Hippocampal formation (tissue), 2 donors: Measurements from ENCODE around the gene NBPF4.
"Not testable (repeated sequence)": the region's sequence is repeated elsewhere in the genome, so short reads cannot be mapped to it uniquely, and the experiment has no call there.

Experiments used
- DNase-seq, 2 donors: peaks; one replicate each; lab custom pipeline; 2025; lab: John Stamatoyannopoulos, UW

Gene NBPF4

DNA sequence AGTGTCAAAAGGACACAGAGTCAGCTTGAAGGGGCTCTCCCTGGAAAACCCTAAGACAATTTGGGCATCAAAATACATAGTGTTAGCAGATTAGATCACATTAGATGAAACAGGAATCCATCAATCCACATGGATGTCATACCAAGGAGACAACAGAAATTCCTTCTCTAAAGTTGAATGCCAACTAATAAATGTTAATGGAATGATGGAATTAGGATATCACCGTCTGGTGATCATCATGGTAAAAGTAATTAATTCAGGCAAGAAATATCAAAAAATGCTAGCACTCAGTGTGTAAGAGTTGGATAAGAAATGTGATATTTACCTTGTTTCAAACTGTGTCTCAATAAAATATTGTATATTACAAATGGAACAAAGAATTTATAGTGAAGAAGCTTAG, 32.9 kb downstream of the NBPF4 start:
- no peak for DNase-seq

DNA sequence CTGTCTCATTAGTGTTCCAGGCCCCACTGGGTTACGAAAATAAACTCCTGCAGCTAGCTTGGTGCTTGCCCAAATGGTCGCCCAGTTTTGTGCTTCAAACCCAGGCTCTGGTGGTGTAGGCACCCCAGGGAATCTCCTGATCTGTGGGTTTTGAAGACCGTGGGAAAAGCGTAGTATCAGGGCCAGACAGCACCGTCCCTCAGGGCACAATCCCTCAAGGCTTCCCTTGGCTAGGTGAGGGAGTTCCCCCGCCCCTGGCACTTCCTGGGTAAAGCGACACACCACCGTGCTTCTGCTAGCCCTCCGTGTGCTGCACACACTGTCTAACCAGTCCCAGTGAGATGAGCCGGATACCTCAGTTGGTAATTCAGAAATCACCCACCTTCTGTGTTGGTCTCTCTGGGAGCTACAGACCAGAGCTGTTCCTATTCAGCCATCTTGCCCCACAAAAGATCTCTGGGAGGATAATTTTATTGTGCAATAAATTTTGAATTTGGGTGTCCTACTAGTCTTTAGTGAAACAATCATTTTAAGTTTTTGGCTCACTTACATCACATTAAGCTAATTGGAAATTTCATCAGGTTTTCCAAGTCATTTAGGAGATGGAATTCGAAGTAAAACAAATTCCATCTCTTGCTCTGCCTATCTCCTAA, 34.3 kb downstream of the NBPF4 start:
- DNase-seq, result no peak

DNA sequence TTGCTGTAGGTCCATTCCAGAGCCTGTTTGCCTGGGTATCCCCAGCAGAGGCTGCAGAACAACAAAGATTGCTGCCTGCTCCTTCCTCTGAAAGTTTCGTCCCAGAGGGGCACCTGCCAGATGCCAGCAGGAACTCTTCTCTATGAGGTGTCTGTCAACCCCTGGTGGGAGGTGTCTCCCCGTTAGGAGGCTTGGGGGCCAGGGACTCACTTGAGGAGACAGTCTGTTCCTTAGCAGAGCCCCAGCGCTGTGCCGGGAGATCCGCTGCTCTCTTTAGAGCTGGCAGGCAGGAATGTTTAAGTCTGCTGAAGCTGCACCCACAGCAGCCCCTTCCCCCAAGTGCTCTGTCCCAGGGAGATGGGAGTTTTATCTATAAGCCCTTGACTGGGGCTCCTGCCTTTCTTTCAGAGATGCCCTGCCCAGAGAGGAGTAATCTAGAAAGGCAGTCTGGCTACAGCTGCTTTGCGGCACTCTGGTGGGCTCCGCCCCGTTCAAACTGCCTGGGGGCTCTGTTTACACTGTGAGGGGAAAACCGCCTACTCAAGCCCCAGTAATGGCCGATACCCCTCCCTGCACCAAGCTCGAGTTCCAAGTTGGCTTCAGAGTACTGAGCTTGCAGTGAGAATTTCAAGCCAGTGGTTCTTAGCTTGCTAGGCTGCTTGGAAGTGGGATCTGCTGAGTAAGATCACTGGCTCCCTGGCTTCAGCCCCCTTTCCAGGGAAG, 35.0 kb downstream of the NBPF4 start:
- DNase-seq, result no peak

DNA sequence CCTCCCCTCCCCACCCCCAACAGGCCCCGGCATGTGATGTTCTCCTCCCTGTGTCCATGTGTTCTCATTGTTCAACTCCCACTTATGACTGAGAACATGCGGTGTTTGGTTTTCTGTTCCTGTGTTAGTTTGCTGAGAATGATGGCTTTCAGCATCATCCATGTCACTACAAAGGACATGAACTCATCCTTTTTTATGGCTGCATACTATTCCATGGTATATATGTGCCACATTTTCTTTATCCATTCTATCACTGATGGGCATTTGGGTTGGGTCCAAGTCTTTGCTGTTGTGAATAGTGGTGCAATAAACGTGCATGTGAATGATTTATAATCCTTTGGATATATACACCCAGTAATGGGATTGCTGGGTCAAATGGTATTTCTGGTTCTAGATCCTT, 40.3 kb downstream of the NBPF4 start:
- not testable (repeated sequence) for DNase-seq

DNA sequence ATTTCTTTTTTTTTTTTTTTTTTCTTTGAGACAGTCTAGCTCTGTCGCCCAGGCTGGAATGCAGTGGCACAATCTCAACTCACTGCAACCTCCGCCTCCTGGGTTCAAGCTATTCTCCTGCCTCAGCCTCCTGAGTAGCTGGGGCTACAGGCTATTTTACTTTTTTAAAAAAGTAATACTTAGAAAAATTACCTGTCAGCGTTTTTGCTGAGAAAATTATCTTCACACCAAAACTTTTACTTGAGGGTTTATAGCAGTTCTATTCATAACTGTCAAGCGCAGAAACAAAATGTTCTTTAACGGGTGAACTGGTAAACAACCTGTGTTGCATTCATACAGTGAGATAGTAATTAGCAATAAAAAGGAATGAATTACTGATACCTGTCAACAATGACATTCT, 42.2 kb downstream of the NBPF4 start:
- no peak for DNase-seq

DNA sequence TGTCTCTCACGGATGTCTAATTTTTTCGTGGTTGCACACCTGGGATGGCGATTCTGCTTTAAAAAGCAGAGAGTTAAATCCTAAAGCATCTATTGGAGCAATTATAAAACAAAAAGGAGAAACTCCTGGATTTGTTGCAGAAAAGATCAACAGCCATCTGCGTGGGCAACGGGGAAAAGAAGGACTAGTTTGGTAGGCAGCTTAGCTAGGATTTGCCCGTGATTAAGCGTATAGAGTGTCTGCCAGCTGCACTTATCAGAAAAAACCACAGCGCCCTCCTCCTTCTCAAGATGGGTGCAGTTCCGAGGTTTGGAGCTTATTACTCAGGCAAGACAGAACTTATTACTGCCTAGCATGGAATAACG, 43.2 kb downstream of the NBPF4 start:
- peak in 1 of 2 donors; percentile 57 for DNase-seq

DNA sequence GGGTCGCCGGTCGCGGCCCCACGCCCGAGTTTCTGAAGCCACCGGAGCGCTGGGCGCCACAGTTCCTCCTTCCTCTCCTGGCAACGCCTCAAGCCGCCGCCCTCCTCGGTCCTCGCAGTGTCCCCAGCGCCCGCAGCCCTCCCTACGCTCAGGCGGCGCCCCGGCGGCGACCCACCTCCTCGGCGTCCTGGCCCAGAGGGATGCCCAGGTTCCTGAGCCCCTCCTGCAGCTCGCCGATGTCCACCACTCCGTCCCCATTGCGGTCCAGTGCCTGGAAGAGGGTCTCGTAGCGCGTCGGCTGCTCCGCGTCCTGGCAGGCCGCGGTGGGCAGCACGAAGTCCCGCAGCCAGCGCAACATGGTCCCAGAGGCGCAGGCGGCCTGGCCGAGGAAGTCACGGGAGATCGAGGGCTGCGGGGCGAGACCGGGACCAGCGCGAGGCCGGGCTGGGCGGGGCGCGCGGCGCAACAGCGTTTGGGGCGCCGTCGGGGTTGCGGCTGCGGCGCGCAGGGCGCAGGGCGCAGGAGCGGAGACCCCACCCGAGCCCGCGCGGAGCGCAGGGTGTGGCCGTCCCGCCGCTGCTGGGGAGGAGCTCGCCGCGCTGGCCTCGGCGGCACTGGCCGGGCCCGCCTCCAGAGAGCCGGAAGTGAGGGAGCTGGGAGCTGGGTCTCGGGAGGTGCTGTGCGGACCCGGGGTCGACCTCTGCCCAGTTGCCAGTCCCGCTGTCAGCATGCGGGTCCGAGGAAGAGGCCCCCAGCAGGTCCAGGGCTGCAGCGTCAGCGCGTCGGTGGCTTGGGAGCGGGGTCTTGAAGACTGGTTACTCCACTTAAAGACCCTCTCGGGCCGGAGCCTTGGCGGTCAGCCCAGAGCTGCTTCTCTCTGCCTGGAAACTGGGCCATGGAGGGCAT, 43.8 kb downstream of the NBPF4 start, which contains the start of gene SLC25A24:
Gene SLC25A24 (minus strand): TSS at position 563 of the 906 bp plus-strand sequence. CDS start 205 bp downstream, at position 358.
- peak; percentile 45 to 73 for DNase-seq

DNA sequence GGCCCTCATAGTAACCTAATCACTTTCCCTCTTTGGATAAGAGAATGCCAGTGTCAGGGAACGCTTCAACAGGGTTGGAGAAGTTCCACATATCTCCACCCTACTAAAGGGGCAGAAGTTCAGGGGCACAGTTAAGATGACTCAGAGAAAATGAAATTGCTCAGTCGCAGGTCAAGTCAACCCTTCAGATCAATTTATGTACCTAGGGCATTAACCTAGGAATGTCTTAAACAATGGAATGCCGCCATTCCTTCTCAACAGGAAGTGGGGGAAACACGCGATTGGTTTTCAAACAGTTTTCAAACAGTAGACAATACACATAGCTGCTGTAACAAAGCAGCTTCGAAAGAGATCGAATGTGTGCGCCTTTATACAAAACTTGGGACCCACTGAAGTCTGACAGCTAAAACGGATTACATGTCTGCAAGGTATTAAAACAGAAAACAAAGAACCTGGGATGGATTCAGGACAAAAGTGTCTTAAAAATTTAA, 44.6 kb downstream of the NBPF4 start:
- no peak for DNase-seq

DNA sequence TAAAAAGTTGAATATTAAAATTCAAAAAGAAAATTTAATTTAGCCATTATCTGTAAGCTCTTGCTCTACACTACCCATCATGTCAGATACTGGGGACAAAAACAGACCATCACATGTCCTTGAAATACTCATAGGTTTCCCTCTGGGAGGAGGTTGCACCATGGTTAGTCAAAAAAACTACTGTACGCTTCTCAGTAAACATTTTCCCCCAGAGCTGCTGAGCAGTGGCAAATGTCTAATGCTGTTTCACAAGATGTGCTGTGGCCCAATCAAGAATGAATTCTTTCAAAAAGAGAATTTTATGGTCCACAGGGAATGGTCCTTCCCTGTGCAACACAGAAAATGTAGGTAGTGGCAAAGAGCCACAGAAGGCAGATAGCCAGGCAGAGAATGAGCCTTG, 49.8 kb downstream of the NBPF4 start:
- DNase-seq, result no peak

DNA sequence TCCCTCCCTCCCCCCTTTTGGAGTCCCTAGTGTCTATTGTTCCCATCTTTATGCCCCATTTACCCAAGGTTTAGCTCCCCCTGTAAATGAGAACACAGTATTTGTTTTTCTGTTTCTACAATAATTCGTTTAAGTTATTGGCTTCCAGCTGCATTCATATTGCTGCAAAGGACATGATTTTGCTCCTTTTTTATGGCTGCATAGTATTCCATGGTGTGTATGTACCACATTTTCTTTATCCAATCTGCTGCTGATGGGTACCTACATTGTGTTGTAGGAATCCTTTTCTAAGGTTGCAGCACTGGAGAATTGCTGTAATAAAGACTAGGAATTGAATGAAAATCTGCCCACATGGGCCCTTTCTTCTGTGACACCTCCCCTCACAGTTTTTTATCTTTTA, 50.5 kb downstream of the NBPF4 start:
- DNase-seq, result no peak

DNA sequence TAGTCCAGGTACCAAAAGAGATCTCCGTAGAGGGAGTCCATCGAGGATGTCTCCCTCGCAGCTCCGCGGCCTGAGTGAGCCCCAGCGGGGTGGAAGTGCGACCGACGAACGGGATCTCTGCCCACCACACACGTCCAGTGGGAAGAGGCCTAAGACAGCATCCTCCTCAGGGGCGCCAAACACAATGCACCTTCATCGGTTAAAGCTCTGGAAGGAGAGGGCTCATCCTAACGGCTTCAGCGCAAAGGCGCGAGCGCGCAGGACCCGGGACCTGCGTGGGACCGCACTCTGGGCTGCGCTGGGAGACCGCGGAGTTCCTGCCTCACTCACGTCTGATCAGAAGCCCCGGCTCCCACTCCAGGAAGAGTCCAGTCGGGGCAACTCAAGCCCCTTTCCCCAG, 51.3 kb downstream of the NBPF4 start:
- no peak for DNase-seq

DNA sequence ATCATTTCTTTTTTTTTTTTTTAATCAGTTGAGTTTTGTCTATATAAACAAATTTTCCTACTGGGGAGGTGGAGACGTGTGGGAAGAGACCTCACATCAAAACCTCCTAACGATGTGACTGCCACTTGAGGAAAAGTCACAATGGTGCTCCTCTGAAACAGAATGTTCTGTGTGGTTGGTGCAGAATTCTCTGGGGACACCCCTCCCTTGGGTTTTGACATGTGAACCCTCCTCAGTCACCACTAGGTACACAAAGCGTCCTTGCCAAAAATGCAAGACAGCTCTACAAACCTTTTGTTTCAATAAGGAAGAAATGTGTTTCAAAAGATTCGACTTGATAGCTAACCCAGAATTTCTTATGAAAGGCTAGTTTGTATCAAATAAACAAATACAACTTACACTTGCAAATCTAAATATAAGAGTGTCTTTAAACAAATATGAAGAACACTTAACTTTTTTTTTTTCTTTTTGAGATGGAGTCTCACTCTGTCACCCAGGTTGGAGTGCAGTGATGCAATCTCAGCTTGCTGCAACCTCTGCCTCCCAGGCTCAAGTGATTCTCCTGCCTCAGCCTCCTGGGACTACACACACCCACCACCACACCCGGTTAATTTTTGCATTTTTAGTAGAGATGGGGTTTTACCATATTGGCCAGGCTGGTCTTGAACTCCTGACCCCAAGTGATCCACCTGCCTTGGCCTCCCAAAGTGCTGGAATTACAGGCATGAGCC, 53.0 kb downstream of the NBPF4 start:
- no peak for DNase-seq

DNA sequence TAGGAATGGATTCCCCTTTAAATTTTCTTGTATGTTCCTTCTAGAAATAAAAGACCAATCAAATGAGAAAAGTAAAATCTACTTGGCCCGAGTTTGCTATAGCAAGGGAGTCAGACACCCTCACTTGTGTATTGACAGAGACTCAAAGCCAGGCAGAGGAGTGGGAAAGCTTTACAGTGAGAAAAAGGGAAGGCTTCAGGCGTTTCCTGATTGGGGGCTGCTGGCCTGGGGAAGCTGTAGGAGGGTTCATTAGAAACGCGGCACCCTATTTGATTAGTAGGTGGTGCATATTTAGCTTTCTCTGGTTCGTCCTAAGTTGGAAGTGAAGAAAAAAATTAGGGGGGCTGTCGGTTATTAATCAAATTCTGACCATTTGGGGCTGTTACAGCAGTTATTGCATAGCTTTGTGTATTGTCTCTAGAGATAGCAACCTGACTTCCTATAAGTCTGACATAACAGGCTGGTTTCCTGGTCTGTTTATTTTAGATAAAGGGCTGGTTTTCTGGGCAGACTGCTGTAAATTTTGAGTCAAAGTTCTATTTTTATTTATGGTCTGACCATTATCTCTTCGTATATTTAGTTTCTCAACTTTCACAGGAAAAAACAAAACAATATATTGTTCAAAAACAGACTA, 53.8 kb downstream of the NBPF4 start:
- DNase-seq, result no peak

DNA sequence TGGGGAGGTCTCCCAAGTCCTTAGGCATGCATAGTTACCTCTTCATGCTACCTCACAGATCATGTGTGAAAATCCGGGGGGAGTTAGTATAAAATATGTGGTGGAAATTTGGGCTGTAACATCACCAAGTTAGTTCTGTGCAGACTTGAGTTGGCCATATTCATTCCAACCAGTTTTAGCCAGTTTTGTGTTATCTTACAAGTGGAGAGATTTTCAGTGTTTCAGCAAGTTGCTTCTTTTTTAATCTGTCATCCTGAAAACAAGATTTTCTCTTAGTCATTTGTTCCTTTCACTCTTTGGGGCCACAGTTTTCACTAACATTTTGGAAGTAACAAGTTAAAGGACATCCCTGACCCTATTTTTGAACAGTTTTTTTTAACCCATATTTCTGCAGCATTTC, 55.1 kb downstream of the NBPF4 start:
- no peak for DNase-seq

DNA sequence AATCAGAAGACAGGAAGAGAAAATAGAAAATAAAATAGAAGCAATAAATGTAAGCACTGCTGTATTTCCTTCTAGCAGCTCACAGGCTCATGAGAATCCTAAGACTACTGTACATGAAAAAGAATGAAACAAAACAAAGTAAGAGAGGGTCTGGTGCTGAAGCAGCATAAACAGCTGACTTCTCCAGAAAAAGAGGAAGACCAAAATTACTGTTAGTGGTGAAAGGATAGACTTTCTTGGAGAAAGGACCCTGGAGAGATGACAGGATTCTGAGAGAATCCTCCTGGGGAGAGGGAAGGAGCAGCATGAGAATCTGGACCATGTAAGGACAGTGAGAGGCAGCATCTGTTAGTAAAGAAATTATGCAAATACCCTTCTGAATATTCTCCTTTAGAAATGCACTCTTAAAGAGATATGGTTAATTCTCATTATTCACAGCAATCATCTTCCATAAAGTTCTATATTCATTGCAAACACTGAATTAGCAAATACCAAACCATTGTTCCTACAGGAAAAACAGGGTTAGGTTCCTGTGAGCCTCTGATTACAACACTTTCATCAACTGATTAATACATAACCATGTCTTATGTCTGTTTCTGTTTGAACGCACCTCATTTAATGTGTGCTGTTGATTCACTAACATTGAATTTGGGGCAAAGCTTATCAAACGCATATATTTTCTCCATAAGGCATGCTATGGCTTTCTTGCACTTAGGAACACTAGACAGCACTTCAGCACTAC, 60.7 kb downstream of the NBPF4 start:
- DNase-seq, result no peak

DNA sequence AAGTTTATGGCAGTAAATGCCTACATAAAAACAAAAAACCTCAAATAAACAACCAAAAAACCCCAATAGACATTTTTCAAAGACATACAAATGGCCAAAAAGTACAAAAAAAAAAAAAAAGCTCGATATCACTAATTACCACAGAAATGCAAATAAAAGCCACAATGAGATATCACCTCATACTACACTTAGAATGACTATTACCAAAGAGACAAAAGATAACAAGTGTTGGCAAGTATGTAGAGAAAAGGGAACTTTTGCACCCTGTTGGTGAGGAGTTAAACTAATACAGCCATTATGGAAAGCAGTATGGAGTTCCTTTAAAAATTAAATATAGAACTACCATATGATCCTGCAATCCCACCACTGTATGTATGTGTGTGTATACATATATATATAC, 64.9 kb downstream of the NBPF4 start:
- no peak for DNase-seq
